CD14-positive monocyte (primary cell): Measurements from ENCODE around the gene GRK4. TPM values are rescaled to one million over a fixed set of nuclear protein-coding genes. Genes with fewer than 3 reads are reported as not detected.
"Not testable (repeated sequence)": the region's sequence is repeated elsewhere in the genome, so short reads cannot be mapped to it uniquely, and the experiment has no call there.

ENCODE experiments used
- DNase-seq, 3 donors: peaks; one replicate each; pipeline ENCODE4 v3.0.0-alpha.2; 2011 to 2022
- H2AFZ ChIP-seq: 2 replicates; pipeline ENCODE4 v1.6.0; 2012; ENCODE audit warnings: mild to moderate bottlenecking, low read depth, low read length, inconsistent platforms; ENCODE audit not compliant: insufficient read depth, poor library complexity, severe bottlenecking
- H3K27ac ChIP-seq, 2 donors: 1 replicate in 1 of 2; 2 replicates in 1 of 2; pipeline ENCODE4 v1.5.1; 2012 to 2013; ENCODE audit warnings: low read length in 2 of 2, control low read depth in 1 of 2, inconsistent platforms in 1 of 2, low read depth in 1 of 2, mild to moderate bottlenecking in 1 of 2
- H3K27me3 ChIP-seq, 2 donors: one replicate each; pipeline versions ENCODE4 v1.6.0 to v1.6.1; 2011 to 2013; ENCODE audit warnings: low read length in 2 of 2; ENCODE audit not compliant: control insufficient read depth in 2 of 2, insufficient read depth in 2 of 2
- H3K36me3 ChIP-seq, 2 donors: replicated peaks in 1 of 2; 1 replicate in 1 of 2; 2 replicates in 1 of 2; pipeline versions ENCODE4 v1.5.1 to v1.6.1; 2012 to 2013; ENCODE audit warnings: low read length in 2 of 2, control low read depth in 1 of 2, inconsistent platforms in 1 of 2, mild to moderate bottlenecking in 1 of 2; ENCODE audit not compliant: insufficient read depth in 2 of 2, control insufficient read depth in 1 of 2
- H3K4me1 ChIP-seq, 2 donors: 1 replicate in 1 of 2; 2 replicates in 1 of 2; pipeline versions ENCODE4 v1.5.1 to v1.6.1; 2012 to 2013; ENCODE audit warnings: low read length in 2 of 2, control low read depth in 1 of 2, inconsistent platforms in 1 of 2, mild to moderate bottlenecking in 1 of 2, moderate library complexity in 1 of 2; ENCODE audit not compliant: insufficient read depth in 2 of 2, control insufficient read depth in 1 of 2
- H3K4me2 ChIP-seq: replicated peaks from 2 replicates; pipeline ENCODE3; 2012; ENCODE audit warnings: low read length, moderate library complexity, mild to moderate bottlenecking; ENCODE audit not compliant: poor library complexity, severe bottlenecking; ENCODE audit errors: extremely low read depth
- H3K4me3 ChIP-seq, 3 experiments: fragments of 200-600 bp in 1 of 3; sonication (generic) in 1 of 3; replicated peaks in 1 of 3; 1 replicate in 2 of 3; 2 replicates in 1 of 3; pipeline ENCODE4 v1.5.1; 2011 to 2013; ENCODE audit warnings: low read length in 3 of 3, mild to moderate bottlenecking in 3 of 3, control low read depth in 2 of 3, low read depth in 2 of 3, inconsistent platforms in 1 of 3, moderate library complexity in 1 of 3
- H3K79me2 ChIP-seq: 2 replicates; pipeline ENCODE4 v1.6.0; 2012; ENCODE audit warnings: mild to moderate bottlenecking, control low read depth, inconsistent platforms, low read length, moderate library complexity; ENCODE audit not compliant: insufficient read depth
- H3K9ac ChIP-seq: 2 replicates; pipeline ENCODE4 v1.6.0; 2017; ENCODE audit warnings: low read length, mild to moderate bottlenecking; ENCODE audit not compliant: insufficient read depth, poor library complexity, severe bottlenecking
- H3K9me3 ChIP-seq, 2 donors: replicated peaks in 1 of 2; 1 replicate in 1 of 2; 2 replicates in 1 of 2; pipeline versions ENCODE4 v1.5.1 to v1.6.1; 2012 to 2013; ENCODE audit warnings: low read length in 2 of 2, control low read depth in 1 of 2; ENCODE audit not compliant: control insufficient read depth in 1 of 2, insufficient read depth in 1 of 2
- H4K20me1 ChIP-seq: 2 replicates; pipeline ENCODE4 v1.6.0; 2012; ENCODE audit warnings: mild to moderate bottlenecking, low read length, control low read depth, moderate library complexity; ENCODE audit not compliant: insufficient read depth
- H3K27ac Mint-ChIP-seq, 7 donors: one replicate each; pipeline ENCODE4 v1.8.0; 2020; ENCODE audit warnings: mild to moderate bottlenecking in 7 of 7, mixed read lengths in 7 of 7, moderate library complexity in 6 of 7, inconsistent platforms in 2 of 7
- H3K27me3 Mint-ChIP-seq, 3 donors: one replicate each; pipeline ENCODE4 v1.8.0; 2021 to 2022; ENCODE audit warnings: low read depth in 3 of 3, mild to moderate bottlenecking in 3 of 3, mixed read lengths in 3 of 3, moderate library complexity in 3 of 3, inconsistent platforms in 1 of 3
- H3K36me3 Mint-ChIP-seq, 2 donors: one replicate each; pipeline ENCODE4 v1.8.0; 2020; ENCODE audit warnings: mixed read lengths in 2 of 2, inconsistent platforms in 1 of 2, mild to moderate bottlenecking in 1 of 2
- H3K4me1 Mint-ChIP-seq: one replicate; pipeline ENCODE4 v1.8.0; 2020; ENCODE audit warnings: mild to moderate bottlenecking, mixed read lengths
- H3K4me3 Mint-ChIP-seq, 2 donors: one replicate each; pipeline ENCODE4 v1.8.0; 2020; ENCODE audit warnings: mild to moderate bottlenecking in 2 of 2, mixed read lengths in 2 of 2, moderate library complexity in 1 of 2
- H3K9me3 Mint-ChIP-seq, 7 donors: one replicate each; pipeline ENCODE4 v1.8.0; 2020 to 2022; ENCODE audit warnings: mixed read lengths in 7 of 7, mild to moderate bottlenecking in 6 of 7, moderate library complexity in 6 of 7, inconsistent platforms in 2 of 7
- CTCF ChIP-seq: fragments of 200-600 bp; IDR thresholded peaks from one replicate; pipeline ENCODE4 v1.8.0; 2022; ENCODE audit warnings: antibody characterized with exemption, mild to moderate bottlenecking
- WGBS: methylation state at CpG from one replicate; pipeline ENCODE4 v1.1.5; 2013; ENCODE audit warnings: missing lambda C conversion rate; ENCODE audit not compliant: insufficient coverage; 5-methylcytosine and 5-hydroxymethylcytosine counted together
- intact Hi-C, 2 donors: fragments of 100-400 bp; cut with micrococcal nuclease; formaldehyde crosslinking; loops; one replicate each; pipeline versions ENCODE4 v1.15.0 to v1.15.1; 2023
- polyA plus RNA-seq, 3 donors: library from polyadenylated mRNA; depleted of rRNA in 1 of 3; unstranded in 2 of 3; stranded (reverse) in 1 of 3; fragments of 300-500 nt in 2 of 3; fragments of >200 nt in 1 of 3; fragmentation: Illumina TruSeq in 2 of 3; gene quantifications; 1 replicate in 2 of 3; 2 replicates in 1 of 3; pipeline ENCODE4 v1.2.3, GENCODE V29; 2012 to 2021

The GRK4 gene
- polyA plus RNA-seq, 3 donors, result 1.1 to 1.2 (median 1.2) TPM

- H4K20me1 ChIP-seq, result no peaks in the 10 kb centered on the region
- no peak for DNase-seq
- Mint-ChIP-seq H3K4me1 (no peaks in the 10 kb centered on the region), H3K9me3 (peaks cover 12 to 46% (median 30%) of the 10 kb centered on the region in 7 donors), H3K4me3 (no peak overlapping the region), H3K36me3 (no peaks in the 10 kb centered on the region), H3K27me3 (peaks cover 3 to 6% (median 4%) of the 10 kb centered on the region in 3 donors), H3K27ac (no peak overlapping the region)
- no peak overlapping the region for H3K27ac ChIP-seq
- no peak for TF ChIP-seq CTCF
- H3K79me2 ChIP-seq, result no peaks in the 10 kb centered on the region
- no peaks in the 10 kb centered on the region for H3K4me1 ChIP-seq
- no peaks in the 10 kb centered on the region for H3K27me3 ChIP-seq
- intact Hi-C loops, result no loop called here
- H2AFZ ChIP-seq, result no peak overlapping the region
- H3K36me3 ChIP-seq, result no peaks in the 10 kb centered on the region
- peaks cover 15 to 25% of the 10 kb centered on the region in 2 donors for H3K9me3 ChIP-seq
- no peak overlapping the region for H3K4me2 ChIP-seq
- WGBS, result 85% methylated on average over 3 of the region's 4 CpGs
- H3K4me3 ChIP-seq, result no peak overlapping the region
- H3K9ac ChIP-seq, result no peak overlapping the region
Measured at GRCh38 chr4:2981256-2981819, 18.0 kb downstream of the GRK4 start.

- intact Hi-C loops, result no loop called here
- peaks cover 12 to 45% (median 30%) of the 10 kb centered on the region in 7 donors for H3K9me3 Mint-ChIP-seq
- no peak for DNase-seq
- H4K20me1 ChIP-seq, result no peaks in the 10 kb centered on the region
- no peaks in the 10 kb centered on the region for H3K79me2 ChIP-seq
- H3K27me3 Mint-ChIP-seq, result peaks cover 3 to 6% (median 4%) of the 10 kb centered on the region in 3 donors
- H3K27ac ChIP-seq, result no peak overlapping the region
- no peak overlapping the region for H2AFZ ChIP-seq
- TF ChIP-seq CTCF, result no peak
- peaks cover 15 to 25% of the 10 kb centered on the region in 2 donors for H3K9me3 ChIP-seq
- H3K4me2 ChIP-seq, result no peak overlapping the region
- WGBS, result 94% methylated on average over 4 of the region's 4 CpGs
- H3K27me3 ChIP-seq, result no peaks in the 10 kb centered on the region
- H3K4me1 ChIP-seq, result no peaks in the 10 kb centered on the region
- H3K36me3 ChIP-seq, result no peaks in the 10 kb centered on the region
- H3K36me3 Mint-ChIP-seq, result no peaks in the 10 kb centered on the region
- no peak overlapping the region for H3K4me3 Mint-ChIP-seq
- H3K9ac ChIP-seq, result no peak overlapping the region
- H3K4me1 Mint-ChIP-seq, result no peaks in the 10 kb centered on the region
- H3K27ac Mint-ChIP-seq, result no peak overlapping the region
- no peak overlapping the region for H3K4me3 ChIP-seq
Measured at GRCh38 chr4:2982012-2982411, 18.6 kb downstream of the GRK4 start.

- H3K27me3 Mint-ChIP-seq, H3K27ac ChIP-seq, H3K9ac ChIP-seq, H3K4me1 Mint-ChIP-seq, DNase-seq, H3K4me2 ChIP-seq, H3K79me2 ChIP-seq, H3K4me1 ChIP-seq, H3K27me3 ChIP-seq, H3K4me3 Mint-ChIP-seq, H3K36me3 Mint-ChIP-seq, intact Hi-C loops, H2AFZ ChIP-seq, H3K27ac Mint-ChIP-seq, H3K4me3 ChIP-seq, H4K20me1 ChIP-seq, H3K36me3 ChIP-seq: not testable (repeated sequence)
- H3K9me3 ChIP-seq, result peaks cover 15 to 25% of the 10 kb centered on the region in 2 donors
- no CpG with 5 or more reads among the region's 7 CpGs for WGBS
- peaks cover 12 to 43% (median 32%) of the 10 kb centered on the region in 7 donors for H3K9me3 Mint-ChIP-seq
Measured at GRCh38 chr4:2983715-2984114, 20.3 kb downstream of the GRK4 start.
